NCI-H2196 treated with DMSO at 0.1 percent for 48 hours (cell line): Measurements from ENCODE around the gene SDS.

Experiments used
- DNase-seq: peaks from one replicate; lab custom pipeline; 2025; ENCODE audit not compliant: unreplicated experiment; lab: John Stamatoyannopoulos, UW

The SDS gene

DNA sequence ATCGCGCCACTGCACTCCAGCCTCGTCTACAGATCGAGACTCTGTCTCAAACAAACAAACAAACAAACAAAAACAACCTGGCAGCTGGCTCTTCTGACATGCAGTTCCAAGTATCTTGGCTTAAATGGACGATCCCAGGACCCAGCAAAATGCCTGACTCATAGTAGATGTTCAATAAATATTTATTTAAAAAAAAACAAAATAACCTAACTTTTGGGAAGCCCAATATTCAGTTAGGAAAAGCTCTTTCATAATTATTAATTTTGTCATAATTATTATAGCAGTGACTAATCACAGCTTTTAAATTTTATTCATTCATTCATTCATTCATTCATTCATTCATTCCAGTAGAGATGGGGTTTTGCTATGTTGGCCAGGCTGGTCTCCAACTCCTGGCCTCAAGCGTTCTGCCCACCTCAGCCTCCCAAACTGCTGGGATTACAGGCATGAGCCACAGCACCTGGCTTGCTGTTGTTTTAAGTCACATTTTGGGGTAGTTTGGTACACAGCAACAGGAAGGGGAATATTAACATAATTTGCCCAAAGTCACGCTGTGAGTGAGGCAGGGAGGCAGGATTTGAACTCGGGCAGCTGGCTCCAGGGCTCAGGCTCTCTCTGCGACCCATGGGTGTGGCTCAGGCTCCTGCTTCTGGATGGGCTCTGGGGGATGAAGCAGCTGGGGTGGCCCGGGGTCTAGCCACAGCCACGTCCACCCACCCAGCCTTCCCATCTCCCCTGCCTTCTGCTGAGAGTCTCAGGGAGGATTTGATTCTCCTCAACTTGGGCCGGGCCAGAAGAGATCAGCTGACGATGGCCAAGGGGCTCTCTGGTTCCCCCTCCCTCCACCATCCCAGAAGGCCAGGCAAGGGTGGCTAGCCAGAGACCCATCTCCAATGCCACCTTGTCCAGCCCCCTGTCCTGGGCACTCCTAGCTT lies 2.4 kb downstream of the SDS start:
- DNase-seq, result no peak

DNA sequence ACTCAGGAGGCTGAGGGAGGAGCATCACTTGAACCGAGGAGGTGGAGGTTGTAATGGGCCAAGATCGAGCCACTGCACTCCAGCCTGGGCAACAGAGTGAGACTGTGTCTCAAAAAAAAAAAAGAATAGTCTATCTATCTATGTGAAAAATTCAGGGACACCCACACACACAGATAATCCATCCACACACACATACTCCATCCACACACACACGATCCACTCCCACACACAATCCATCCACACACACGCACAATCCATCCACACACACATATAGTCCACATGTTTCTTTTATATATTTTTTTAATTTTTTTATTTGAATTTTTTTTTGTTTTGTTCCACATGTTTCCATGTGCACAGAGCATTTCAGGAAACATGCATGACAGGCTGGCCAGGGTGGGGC lies 3.3 kb downstream of the SDS start:
- no peak for DNase-seq

DNA sequence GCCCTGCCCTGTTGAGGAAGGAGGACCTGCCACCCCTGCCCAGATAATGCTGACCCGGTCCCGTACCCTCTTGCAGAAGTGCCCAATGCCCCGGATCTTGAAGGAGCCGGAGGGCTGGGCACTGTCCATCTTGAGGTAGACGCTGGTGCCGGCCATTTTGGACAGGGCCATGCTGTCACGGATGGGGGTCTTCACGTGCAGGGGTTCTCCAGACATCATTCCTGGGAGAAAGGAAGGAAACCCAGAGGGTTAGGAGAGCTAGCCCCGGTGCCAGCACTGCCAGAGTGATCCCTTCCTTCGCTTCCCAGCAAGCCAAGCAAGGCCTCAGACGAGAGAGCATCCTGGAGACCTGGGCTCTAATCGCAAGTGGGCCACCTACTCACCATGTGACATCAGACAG lies 4.2 kb downstream of the SDS start:
- no peak for DNase-seq

DNA sequence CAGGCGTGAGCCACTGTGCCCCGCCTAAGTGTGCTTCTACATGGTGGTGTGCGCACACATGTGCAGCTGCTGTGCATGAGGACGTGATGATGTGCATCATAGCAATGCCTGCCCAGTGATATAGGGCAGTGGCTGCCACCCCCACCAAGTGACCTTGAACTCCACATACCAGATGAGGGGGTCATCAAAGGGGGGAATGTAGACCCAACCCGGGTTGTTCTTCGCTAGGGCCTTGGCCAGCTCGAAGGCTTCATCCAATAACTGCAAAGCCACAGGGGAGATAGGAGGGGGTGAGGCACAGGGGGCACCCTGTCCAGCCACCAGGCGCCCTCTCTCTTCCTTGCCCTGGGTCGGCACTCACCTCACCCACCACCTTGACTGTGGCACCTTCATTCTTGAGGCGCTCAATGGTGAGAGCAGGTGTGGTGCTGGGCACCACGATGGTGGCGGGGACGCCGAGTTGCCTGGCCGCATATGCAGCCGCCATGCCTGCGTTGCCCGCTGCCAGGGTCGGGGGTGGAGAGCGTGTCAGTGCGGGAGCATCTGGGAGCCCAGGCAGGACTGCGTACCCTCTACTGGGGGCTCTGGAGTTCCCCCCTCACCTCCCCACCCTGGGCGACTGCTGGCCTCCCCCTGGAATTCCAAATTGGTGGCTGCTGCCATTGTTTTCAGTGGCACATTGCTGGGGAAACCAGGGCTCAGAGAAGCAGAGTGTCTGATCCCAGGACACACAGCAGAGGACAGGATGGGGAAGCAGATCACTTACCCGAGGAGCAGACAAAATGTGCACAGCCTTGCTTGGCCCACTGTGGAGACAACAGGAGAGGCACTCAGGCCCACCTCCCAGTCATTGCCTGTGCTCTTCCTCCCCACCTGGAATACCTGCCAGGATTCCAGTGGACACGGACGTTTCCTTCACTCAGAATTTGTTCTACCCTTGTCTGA lies 5.1 kb downstream of the SDS start:
- no peak for DNase-seq

DNA sequence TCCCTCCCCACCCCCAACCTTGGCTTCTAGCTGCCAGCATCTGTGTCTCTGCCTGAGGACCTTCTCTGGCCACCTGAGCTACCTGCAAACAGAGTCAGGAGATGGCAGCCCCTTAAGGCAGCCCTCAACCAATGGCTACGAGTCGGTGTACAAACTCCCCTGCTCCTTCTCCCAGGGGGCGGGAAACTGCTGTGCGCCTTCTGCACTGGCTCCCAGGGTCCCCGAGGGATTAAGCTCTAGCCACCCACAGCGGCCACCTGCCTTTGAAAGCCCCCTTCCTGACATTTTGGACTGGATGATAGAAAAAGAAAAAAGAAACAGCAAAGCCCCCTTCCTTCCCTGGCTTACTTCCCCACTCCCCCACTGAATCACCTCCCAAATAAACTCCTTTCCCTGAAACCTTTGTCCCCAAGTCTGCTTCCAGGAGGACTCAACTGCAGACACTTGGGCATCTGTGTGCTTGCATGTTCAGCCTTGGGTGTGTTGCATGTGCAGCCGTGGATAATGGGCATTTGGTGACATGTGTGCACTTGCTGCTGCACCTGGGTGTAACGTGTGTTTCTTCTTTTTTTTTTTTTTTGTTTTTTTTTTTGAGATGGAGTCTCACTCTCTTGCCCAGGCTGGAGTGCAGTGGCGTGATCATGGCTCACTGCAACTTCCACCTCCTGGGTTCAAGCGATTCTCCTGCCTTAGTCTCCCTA lies 6.0 kb downstream of the SDS start:
- DNase-seq, result no peak

DNA sequence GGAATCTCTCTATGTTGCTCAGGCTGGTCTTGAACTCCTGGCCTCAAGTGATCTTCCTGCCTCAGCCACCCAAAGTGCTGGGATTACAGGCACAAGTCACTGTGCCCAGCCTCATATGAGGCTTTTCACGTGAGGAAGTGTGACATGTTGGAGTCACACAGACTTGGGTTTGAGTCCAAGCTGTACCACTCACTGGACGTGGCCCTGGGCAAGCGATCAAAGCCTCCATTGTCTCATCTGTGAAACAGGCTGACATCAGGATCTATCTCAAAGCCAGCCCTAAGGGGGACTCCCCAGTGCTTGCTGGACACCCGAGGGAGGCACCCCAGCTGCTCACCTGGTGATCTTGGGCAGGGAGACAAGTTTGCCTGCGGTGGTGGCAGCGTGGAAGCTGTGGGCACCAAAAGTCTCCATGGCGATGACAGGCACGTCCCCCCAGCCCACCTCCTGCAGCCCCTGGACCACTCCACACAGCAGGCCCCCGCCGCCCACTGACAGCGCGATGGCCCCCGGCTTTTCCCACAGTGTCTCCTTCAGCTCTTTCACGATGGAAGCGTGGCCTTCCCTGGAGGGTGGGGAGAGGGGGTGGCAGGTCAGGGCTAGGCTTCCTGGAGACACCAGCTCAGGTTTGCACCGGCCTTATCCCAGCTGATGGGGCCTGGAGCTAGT lies 6.7 kb downstream of the SDS start:
- DNase-seq, result no peak

DNA sequence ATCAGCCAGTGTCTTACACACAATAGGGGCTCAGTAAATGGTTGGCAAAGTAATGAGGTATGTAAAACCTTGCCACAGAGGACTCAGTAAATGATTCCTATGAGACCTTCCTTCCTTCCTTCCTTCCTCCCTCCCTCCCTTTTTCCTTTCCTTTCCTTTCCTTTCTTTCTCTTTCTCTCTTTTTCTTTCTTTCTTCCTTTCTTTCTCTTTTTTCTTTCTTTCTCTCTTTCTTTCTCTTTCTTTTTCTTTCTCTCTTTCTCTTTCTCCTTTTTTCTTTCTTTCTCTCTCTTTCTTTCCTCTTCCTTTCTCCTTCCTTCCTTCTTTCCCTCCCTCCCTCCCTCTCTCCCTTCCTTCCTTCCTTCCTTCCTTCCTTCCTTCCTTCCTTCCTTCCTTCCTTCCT lies 7.5 kb downstream of the SDS start:
- DNase-seq, result no peak

DNA sequence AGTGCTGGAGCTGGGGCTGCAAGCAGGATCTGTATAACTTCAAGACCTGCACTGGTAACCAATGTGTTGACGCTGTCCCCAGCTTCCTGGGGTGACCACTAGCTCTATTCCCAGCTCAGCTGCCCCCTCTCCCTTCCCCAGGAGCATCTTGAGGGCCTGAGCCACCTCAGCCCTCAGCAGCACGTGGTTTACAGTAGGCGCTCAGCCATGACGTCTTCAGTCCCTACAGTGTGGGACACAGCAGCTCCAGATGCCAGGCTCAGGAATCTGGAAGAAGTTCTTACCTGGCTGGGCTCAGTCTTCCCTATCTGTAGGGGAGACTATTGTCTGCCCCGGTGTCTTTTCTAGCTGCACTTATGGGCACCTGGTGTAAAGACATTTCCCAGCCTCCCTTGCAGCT lies 8.6 kb downstream of the SDS start:
- no peak for DNase-seq

DNA sequence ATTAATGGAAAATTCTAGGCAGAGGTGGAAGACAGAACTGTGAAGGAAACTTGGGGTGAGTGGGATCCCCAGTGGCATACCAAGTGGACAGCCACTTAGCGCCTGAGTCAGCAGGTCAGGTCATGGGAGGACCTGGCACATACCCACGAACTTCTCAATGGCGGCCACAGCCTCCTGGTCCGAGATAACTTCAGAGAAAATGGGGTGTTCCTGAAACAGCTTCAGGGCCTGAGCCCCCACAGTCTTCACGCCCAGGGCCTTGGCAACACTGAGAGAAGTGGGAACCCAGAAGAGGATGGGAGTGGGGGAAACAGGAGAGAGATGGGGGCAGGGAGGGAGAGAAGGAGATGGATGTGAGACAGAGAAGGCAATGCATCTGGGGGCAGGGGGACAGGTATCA lies 9.9 kb downstream of the SDS start:
- no peak for DNase-seq

DNA sequence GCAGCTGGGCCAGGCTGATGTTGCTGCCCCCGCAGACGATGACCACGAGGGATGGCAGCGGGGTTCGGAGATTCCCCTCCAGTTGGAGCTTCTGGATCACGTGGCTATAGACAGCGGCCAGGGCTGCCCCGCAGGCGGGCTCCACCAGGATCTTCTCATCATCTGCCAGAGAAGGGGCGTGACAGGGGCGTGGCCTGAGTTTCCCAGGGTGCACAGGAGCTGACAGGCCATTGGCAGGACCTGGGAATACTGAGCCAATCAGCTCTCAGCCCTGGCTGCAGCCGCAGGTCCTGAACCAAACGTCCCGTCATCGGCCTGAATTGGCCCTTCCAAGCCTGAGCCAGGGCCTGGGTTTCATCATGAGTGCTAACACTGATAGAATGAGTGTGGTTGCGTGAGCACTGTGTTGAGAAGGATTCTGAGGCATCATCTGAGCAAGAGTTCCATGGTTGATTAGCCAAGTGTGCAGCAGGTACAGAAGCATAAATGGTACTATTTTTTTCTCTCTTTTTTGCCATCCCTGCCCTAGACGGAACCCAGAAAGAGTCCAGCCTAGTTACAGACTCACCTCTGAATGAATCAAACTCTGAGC lies 10.6 kb downstream of the SDS start:
- no peak for DNase-seq

DNA sequence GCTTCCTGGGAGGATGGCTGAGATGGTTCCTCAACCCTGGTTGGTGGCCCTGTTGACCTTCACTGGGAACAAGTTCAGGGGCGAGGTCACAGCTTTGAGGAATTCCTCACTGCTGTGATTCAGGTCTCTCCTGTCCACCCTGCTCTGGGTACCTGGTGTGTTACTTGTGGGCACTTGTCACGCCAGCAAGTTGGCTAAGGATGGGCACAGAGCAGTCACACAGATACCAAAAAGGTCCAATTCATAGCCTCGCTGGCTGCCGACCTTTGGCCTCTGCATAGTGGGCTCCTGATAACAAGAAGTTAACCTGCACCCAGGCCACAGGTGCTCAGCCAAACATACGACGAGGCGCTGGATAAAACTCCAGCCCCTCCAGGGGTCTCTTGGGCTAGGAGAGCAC lies 11.2 kb downstream of the SDS start:
- DNase-seq, result no peak

DNA sequence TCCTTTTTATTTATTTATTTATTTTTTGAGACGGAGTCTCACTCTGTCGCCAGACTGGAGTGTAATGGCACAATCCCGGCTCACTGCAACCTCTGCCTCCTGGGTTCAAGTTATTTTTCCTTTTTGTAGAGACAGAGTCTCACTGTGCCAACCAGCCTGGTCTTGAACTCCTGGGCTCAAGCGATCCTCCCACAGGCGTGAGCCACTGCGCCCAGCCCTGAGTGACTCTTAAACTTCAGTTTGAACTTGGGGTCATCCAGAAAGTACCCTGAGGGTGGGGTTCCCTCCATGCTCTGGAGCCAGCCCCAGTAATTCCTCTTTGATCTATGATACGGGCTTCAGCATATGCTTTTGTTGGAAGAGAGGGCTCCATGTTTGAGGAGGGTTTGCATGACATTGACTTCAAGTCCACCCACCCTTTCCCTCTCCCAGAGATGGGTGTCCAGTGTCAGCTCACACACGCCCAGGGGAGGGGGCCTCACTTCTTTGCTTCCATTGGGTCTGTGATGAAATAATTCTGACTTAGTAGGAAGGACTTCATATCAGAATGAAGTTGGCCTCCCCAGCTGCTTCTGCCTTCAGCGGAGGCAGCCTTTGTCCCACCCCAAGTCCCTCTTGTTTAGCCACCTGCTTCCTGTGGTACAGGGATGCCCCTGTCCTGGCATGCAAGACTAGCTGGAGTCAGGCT lies 11.9 kb downstream of the SDS start:
- no peak for DNase-seq

DNA sequence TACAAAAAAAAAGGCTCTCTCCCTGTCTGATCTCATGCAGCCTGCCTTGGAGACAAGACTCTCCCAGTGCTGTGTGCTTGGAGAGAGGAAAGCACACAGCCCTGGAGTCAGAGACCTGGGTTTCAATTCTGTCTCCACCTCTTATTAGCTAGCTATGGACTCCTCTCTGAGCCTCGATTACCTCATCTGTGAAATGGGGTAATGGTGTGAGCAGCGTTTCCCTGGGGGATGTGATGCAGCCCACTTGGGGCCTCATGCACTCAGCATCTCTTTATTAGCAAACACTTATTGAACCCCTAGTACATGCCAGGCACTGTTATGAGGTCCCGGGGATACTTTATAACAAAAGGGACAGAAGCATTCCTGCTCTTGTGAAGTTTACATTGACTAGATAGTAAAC lies 12.5 kb downstream of the SDS start:
- DNase-seq, result no peak

DNA sequence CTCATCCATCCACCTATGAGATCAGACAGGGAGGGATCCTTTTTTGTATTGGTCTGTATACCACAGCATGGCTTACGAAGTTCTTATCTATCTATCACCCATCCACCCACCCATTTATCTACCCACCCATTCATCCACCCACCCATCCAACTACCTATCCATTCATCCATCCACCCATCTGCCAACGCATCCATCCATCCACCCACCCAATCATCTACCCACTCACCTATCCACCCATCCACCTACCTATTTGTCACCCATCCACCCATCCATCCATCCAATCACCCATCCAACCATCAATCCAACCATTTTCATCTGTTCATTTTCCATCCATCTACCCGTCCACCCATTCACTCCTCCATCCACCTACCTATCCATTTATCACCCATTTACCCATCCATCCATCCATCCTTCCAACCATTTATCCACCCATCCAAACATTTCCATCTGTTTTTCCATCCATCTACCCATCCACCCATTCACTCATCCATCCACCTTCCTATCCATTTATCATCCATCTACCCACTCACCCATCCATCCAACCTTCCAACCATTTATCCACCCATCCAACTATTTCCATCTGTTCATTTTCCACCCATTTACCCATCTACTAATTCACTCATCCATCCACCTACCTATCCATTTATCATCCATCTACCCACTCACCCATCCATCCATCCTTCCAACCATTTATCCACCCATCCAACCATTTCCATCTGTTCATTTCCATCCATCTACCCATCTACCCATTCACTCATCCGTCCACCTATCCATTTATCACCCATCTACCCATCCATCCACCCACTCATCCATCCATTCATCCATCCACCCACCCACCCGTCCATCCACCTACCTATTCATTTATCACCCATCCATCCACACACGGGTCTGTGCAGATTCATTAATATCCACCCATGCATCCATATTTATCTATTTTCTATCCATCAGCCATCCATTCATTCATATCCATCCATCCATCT lies 13.3 kb downstream of the SDS start:
- no peak for DNase-seq

DNA sequence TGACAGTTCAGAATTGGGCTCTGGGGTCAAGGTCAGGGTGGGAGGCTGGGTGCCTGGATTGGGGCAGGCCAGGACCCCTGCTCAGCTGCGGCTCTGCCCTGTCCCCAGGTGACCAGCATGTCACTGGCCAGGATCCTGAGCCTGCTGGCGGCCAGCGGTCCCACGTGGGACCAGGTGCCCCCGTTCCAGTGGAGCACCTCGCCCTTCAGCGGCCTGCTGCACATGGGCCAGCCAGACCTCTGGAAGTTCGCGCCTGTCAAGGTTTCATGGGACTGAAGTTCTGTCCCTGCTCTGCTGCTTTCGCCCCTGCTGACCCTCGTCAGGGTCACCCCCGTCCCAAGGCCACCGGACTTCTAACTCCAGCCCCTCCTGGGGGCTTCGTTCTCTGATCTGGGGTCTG lies 15.3 kb downstream of the SDS start:
- DNase-seq, result no peak

DNA sequence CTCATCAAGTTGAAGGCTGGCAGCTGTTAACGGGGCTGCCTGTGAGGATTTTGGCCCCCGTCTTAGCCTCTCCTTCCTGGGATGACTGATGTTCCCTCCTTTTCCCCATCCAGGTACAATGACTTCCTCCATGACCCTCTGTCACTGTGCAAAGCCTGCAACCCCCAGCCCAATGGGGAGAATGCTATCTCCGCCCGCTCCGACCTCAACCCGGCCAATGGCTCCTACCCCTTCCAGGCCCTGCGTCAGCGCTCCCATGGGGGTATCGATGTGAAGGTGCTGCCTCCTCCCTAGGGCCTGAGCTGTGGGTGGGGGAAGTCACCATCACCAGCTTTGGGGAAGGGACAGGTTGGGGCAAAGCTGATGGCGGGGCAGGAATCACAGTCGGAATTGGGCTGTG lies 16.1 kb downstream of the SDS start:
- DNase-seq, result no peak

DNA sequence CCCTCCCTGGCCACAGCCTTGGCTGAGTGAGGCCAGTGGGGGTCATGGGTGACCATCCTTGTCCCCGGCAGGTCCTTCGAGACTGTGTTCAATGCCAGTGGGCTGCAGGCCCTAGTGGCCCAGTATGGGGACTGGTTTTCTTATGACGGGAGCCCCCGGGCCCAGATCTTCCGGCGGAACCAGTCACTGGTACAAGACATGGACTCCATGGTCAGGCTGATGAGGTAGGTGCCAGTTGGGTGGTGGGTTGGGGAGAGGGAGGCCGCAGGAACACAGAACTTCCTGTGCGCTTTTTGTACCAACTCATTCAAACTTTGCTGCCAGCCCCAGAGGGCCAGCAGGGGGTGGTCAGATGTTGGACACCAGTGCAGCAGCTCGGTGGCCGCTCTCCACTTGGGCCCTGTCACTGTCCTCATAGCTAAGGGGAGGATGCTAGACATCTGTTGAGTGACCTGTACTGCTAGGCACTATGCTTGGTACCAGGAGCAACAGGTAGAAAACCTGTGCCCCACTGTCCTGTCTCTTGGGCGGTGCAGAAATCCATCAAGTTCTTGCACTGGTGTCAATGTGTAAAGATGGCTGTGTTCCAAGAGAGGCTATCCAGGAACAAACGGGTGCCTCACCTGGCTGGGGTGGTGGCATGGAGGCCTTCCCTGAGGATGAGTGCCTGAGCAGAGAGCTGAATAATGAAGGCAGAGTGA lies 16.7 kb downstream of the SDS start:
- no peak for DNase-seq

DNA sequence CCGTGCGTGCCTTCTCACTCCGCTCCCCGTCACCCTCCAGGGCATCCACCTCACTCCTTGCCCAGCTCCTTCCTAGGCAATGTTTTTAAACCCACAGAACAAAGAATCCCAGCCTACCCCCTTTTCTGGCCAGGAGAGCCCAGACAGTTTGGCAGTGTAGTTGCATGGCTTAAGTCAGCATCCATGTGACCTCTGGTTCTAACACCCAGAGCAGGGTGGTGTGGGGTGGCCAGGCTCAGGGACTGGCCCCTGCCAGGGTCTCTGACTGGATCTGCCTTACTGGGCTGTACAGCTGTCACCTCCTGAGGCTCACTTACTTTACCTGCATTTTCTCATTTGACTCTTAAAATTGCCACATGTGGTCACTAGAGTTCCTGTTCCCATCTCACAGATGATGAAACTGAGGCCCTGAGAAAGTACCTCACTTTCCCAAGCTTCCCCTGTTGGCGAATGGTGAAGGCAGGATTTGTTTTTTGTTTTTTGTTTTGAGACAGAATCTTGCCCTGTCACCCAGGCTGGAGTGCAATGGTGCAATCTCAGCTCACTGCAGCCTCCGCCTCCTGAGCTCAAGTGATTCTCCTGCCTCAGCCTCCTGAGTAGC lies 18.3 kb downstream of the SDS start:
- DNase-seq, result no peak
